A673 (cell line): ENCODE data around the gene HIVEP1.

Experiments
- EZH2 ChIP-seq: fragments of 200-600 bp; sonication (generic); IDR thresholded peaks from 2 replicates; pipeline ENCODE4 v1.6.1; 2017; ENCODE audit warnings: borderline replicate concordance, low read depth, mild to moderate bottlenecking, mixed read lengths, antibody characterized with exemption, low read length; ENCODE audit not compliant: poor library complexity, severe bottlenecking
- TF ChIP-seq, protein P1 (sequence below): fragments of 300-800, 200-600 bp; sonication (generic); conservative IDR thresholded peaks from 2 replicates; pipeline ENCODE4 v1.5.1; 2017; ENCODE audit warnings: low read depth, mild to moderate bottlenecking, antibody characterized with exemption, low read length, moderate library complexity, mixed read lengths

- TF ChIP-seq, protein P1, sequence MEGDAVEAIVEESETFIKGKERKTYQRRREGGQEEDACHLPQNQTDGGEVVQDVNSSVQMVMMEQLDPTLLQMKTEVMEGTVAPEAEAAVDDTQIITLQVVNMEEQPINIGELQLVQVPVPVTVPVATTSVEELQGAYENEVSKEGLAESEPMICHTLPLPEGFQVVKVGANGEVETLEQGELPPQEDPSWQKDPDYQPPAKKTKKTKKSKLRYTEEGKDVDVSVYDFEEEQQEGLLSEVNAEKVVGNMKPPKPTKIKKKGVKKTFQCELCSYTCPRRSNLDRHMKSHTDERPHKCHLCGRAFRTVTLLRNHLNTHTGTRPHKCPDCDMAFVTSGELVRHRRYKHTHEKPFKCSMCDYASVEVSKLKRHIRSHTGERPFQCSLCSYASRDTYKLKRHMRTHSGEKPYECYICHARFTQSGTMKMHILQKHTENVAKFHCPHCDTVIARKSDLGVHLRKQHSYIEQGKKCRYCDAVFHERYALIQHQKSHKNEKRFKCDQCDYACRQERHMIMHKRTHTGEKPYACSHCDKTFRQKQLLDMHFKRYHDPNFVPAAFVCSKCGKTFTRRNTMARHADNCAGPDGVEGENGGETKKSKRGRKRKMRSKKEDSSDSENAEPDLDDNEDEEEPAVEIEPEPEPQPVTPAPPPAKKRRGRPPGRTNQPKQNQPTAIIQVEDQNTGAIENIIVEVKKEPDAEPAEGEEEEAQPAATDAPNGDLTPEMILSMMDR, result no peak
- no peak for TF ChIP-seq EZH2
Observed at GRCh38 chr6:11971154-11971553, 41.0 kb upstream of the HIVEP1 start.
